K562 (cell line): ENCODE data around the gene DDAH2. TPM values are rescaled to one million over a fixed set of nuclear protein-coding genes. Genes with fewer than 3 reads are reported as not detected.

Experiments used
- CC2D1A ChIP-seq: fragments of 450-650 bp; IDR thresholded peaks from 2 replicates; pipeline ENCODE4 v1.6.1; 2017; ENCODE audit warnings: mild to moderate bottlenecking
- DNMT1 ChIP-seq: fragments of 450-650 bp; IDR thresholded peaks from 2 replicates; pipeline ENCODE4 v1.6.1; 2016; ENCODE audit warnings: antibody characterized with exemption, mild to moderate bottlenecking
- GTF2A2 ChIP-seq: IDR thresholded peaks from 2 replicates; pipeline ENCODE4 v1.6.1; 2016; ENCODE audit warnings: mild to moderate bottlenecking, missing genetic modification characterization, missing compliant biosample characterization
- MTA1 ChIP-seq: fragments of 450-650 bp; IDR thresholded peaks from 2 replicates; pipeline ENCODE4 v1.6.1; 2017; ENCODE audit warnings: borderline replicate concordance
- NEUROD1 ChIP-seq: fragments of 150-350 bp; IDR thresholded peaks from 2 replicates; pipeline ENCODE4 v1.6.1; 2014; ENCODE audit warnings: borderline replicate concordance, low read length, low read depth; ENCODE audit not compliant: partially characterized antibody
- NFYB ChIP-seq: IDR thresholded peaks from 2 replicates; pipeline ENCODE4 v1.6.1; 2011; ENCODE audit warnings: mild to moderate bottlenecking, moderate library complexity; ENCODE audit not compliant: insufficient read length; ENCODE audit errors: extremely low read depth
- PHB2 ChIP-seq: fragments of 450-650 bp; IDR thresholded peaks from 2 replicates; pipeline ENCODE4 v1.6.1; 2017; ENCODE audit warnings: low read depth
- PHF20 ChIP-seq: fragments of 450-650 bp; IDR thresholded peaks from 2 replicates; pipeline ENCODE4 v1.6.1; 2018; ENCODE audit not compliant: partially characterized antibody
- RBM39 ChIP-seq: fragments of 200-400 bp; formaldehyde crosslinking; optimal IDR thresholded peaks from 2 replicates; pipeline ENCODE3; 2018; ENCODE audit warnings: low read depth, low read length
- RHOXF2B ChIP-seq: fragments of 250-450 bp; sonication (Bioruptor Pico); conservative IDR thresholded peaks from 2 replicates; pipeline ENCODE4 v1.5.1; 2021
- TEAD4 ChIP-seq, 2 experiments: sonication (generic) in 1 of 2; formaldehyde crosslinking in 1 of 2; IDR thresholded peaks; 2 replicates each; pipeline versions ENCODE4 v1.6.1 to v1.8.0; 2012 to 2022; ENCODE audit warnings: borderline replicate concordance in 1 of 2, inconsistent platforms in 1 of 2, low read length in 1 of 2, mild to moderate bottlenecking in 1 of 2, missing genetic modification reagents in 1 of 2
- USF1 ChIP-seq: sonication (generic); formaldehyde crosslinking; IDR thresholded peaks from 2 replicates; pipeline ENCODE4 v1.9.0; 2022; ENCODE audit warnings: mild to moderate bottlenecking, missing genetic modification reagents
- ZBTB2 ChIP-seq: fragments of 450-650 bp; IDR thresholded peaks from 2 replicates; pipeline ENCODE4 v1.6.1; 2016; ENCODE audit warnings: antibody characterized with exemption
- ZKSCAN1 ChIP-seq: fragments of 150-350 bp; IDR thresholded peaks from 2 replicates; pipeline ENCODE4 v1.6.1; 2016; ENCODE audit warnings: low read depth, low read length
- ZKSCAN3 ChIP-seq: fragments of 250-450 bp; sonication (Bioruptor Pico); IDR thresholded peaks from 2 replicates; pipeline ENCODE4 v1.4.0; 2020
- ZNF165 ChIP-seq: fragments of 250-450 bp; sonication (Bioruptor Pico); IDR thresholded peaks from 2 replicates; pipeline ENCODE4 v1.4.0; 2020; ENCODE audit warnings: borderline replicate concordance
- ZNF444 ChIP-seq: fragments of 250-450 bp; sonication (Bioruptor Pico); IDR thresholded peaks from 2 replicates; pipeline ENCODE4 v1.4.0; 2020; ENCODE audit warnings: mild to moderate bottlenecking, moderate library complexity
- ZNF668 ChIP-seq: fragments of 250-450 bp; sonication (Bioruptor Pico); IDR thresholded peaks from 2 replicates; pipeline ENCODE4 v1.8.0; 2022; ENCODE audit warnings: mild to moderate bottlenecking, inconsistent platforms
- polyA plus RNA-seq, 8 experiments: library from polyadenylated mRNA; depleted of rRNA in 4 of 8; stranded (reverse) in 5 of 8; unstranded in 3 of 8; fragments of >200 nt; fragmentation: Nextera tagmentation in 2 of 8; fragmentation: Illumina TruSeq in 1 of 8; extraction: Ambion mirVana in 2 of 8; extraction: Trizol in 1 of 8; gene quantifications; 2 replicates each; pipeline versions ENCODE4 v1.2.1 to v1.2.3, GENCODE V29; 2011 to 2014; ENCODE audit warnings: inconsistent platforms in 1 of 8, missing spikeins in 1 of 8
- total RNA-seq, 7 experiments: library from RNA; depleted of rRNA in 6 of 7; stranded (reverse); fragments of >200 nt in 6 of 7; fragmentation: Illumina TruSeq in 2 of 7; extraction: Trizol in 2 of 7; gene quantifications; 2 replicates each; pipeline versions ENCODE4 v1.2.1 to v1.2.3, GENCODE V29; 2011 to 2021; ENCODE audit warnings: low replicate concordance in 1 of 7
- TF ChIP-seq, protein P1 (sequence below): fragments of 450-650 bp; IDR thresholded peaks from 2 replicates; pipeline ENCODE4 v1.6.1; 2016; ENCODE audit warnings: low read depth

Gene DDAH2
- total and polyA plus RNA-seq, 9 of the 15 experiments (the other 6 are each of a cell fraction or from before 2014, with no cell fraction given): 1.8 to 45.4 (median 21.4) TPM

GRCh38 chr6:31734821-31735406 lies 5.8 kb upstream of the DDAH2 start (continued):
- TF ChIP-seq NFYB (no peak), ZNF668 (CRISPR knock-in tag) (no peak), ZNF444 (CRISPR knock-in tag) (no peak), DNMT1 (peak; percentile 96; the same call in 1 of the 2 replicates), CC2D1A (peak; percentile 72; the same call in 1 of the 2 replicates), PHF20 (no peak), PHB2 (peak; percentile 51; the same call in 1 of the 2 replicates), ZKSCAN3 (CRISPR knock-in tag) (peak; percentile 83), ZKSCAN1 (peak; percentile 70; the same call in 1 of the 2 replicates), USF1 (CRISPR knock-in tag) (peak; percentile 44; the same call in 1 of the 2 replicates), RBM39 (peak; percentile 20), GTF2A2 (tag) (no peak), TEAD4 (IDR thresholded peaks at IDR 0.05; ENCODE audit: low read length) (0 out of 2 replicates have a peak, but pooled peaks have one; percentile 5), TEAD4 (CRISPR knock-in tag; IDR thresholded peaks at IDR 0.05; ENCODE audit: borderline replicate concordance) (peak; percentile 45; the same call in 1 of the 2 replicates), NEUROD1 (peak; percentile 92), RHOXF2B (peak; percentile 59; the same call in 1 of the 2 replicates), ZBTB2 (0 out of 2 replicates have a peak, but pooled peaks have one; percentile 60), ZNF165 (CRISPR knock-in tag) (peak; percentile 81; the same call in 1 of the 2 replicates), MTA1 (0 out of 2 replicates have a peak, but pooled peaks have one; percentile 15)
- TF ChIP-seq, protein P1, sequence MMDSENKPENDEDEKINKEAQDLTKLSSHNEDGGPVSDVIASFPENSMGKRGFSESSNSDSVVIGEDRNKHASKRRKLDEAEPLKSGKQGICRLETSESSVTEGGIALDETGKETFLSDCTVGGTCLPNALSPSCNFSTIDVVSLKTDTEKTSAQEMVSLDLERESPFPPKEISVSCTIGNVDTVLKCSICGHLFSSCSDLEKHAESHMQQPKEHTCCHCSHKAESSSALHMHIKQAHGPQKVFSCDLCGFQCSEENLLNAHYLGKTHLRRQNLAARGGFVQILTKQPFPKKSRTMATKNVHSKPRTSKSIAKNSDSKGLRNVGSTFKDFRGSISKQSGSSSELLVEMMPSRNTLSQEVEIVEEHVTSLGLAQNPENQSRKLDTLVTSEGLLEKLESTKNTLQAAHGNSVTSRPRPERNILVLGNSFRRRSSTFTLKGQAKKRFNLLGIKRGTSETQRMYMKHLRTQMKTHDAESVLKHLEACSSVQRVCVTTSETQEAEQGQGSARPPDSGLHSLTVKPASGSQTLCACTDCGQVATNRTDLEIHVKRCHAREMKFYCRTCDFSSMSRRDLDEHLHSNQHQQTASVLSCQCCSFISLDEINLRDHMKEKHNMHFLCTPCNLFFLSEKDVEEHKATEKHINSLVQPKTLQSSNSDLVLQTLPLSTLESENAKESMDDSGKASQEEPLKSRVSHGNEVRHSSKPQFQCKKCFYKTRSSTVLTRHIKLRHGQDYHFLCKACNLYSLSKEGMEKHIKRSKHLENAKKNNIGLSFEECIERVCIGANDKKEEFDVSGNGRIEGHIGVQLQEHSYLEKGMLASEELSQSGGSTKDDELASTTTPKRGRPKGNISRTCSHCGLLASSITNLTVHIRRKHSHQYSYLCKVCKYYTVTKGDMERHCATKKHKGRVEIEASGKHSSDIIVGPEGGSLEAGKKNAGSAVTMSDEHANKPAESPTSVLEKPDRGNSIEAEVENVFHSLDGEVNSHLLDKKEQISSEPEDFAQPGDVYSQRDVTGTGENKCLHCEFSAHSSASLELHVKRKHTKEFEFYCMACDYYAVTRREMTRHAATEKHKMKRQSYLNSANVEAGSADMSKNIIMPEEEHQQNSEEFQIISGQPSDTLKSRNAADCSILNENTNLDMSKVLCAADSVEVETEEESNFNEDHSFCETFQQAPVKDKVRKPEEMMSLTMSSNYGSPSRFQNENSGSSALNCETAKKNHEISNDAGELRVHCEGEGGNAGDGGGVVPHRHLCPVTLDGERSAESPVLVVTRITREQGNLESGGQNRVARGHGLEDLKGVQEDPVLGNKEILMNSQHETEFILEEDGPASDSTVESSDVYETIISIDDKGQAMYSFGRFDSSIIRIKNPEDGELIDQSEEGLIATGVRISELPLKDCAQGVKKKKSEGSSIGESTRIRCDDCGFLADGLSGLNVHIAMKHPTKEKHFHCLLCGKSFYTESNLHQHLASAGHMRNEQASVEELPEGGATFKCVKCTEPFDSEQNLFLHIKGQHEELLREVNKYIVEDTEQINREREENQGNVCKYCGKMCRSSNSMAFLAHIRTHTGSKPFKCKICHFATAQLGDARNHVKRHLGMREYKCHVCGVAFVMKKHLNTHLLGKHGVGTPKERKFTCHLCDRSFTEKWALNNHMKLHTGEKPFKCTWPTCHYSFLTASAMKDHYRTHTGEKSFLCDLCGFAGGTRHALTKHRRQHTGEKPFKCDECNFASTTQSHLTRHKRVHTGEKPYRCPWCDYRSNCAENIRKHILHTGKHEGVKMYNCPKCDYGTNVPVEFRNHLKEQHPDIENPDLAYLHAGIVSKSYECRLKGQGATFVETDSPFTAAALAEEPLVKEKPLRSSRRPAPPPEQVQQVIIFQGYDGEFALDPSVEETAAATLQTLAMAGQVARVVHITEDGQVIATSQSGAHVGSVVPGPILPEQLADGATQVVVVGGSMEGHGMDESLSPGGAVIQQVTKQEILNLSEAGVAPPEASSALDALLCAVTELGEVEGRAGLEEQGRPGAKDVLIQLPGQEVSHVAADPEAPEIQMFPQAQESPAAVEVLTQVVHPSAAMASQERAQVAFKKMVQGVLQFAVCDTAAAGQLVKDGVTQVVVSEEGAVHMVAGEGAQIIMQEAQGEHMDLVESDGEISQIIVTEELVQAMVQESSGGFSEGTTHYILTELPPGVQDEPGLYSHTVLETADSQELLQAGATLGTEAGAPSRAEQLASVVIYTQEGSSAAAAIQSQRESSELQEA: peak; percentile 32; the same call in 1 of the 2 replicates
